Activated naive CD4-positive, alpha-beta T cell treated with Interleukin-2 at 50 U/mL for 16 hours (primary cell): ENCODE data around the gene TBC1D22A.
"Not testable (repeated sequence)": the region's sequence is repeated elsewhere in the genome, so short reads cannot be mapped to it uniquely, and the experiment has no call there.

Experiments used
- DNase-seq: peaks from one replicate; pipeline ENCODE4 v3.0.0-alpha.2; 2020

TBC1D22A gene

GRCh38 chr22:46976598-46976997 is 214.1 kb downstream of the TBC1D22A start:
- no peak for DNase-seq

DNA sequence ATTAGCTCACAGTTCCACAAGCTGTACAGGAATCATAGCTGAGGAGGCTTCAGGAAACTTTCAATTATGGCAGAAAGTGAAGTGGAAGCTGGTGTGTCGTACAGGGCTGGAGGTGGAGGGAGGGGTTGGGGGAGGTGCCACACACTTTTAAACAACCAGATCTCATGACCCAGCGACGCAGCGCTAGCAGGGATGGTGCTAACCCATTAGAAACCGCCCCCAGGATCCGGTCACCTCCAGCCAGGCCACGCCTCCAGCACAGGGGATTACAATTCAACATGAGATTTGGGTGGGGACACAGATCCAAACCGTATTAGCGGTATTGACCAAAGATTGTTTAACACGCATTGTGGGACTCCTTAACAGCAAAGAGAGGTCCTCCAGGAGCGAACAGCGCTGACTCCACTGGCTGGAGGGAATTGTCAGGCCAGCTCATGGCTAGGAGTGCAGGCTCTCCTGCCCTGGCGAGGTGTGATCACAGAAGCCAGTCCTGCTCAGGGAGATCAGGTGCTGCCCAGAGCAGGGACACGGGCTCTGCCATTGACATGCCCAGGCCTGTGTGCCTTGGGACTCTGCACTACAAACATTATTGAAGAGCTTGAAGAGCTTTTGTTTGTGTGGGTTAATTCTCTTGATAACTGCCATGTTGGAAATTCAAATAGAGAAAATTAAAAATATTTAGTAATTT is 215.3 kb downstream of the TBC1D22A start:
- no peak for DNase-seq

GRCh38 chr22:46978668-46979067 is 216.2 kb downstream of the TBC1D22A start:
- not testable (repeated sequence) for DNase-seq

GRCh38 chr22:46979506-46979905 is 217.1 kb downstream of the TBC1D22A start:
- no peak for DNase-seq

DNA sequence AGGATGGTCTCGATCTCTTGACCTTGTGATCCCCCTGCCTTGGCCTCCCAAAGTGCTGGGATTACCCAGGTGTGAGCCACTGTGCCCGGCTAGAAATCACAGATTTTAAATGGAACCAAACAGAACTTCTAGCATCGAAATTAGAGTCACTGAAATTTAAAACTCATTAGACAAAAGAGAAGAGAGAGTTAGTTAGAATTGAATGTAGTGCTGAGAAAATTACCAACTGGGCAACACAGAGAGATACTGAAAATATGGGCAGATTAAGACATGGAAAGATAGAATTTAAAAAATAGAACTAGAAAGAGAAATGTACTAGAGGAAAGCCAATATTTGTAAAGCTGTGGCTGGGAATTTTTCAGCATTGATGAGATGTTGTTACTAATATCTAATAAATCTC is 217.9 kb downstream of the TBC1D22A start:
- DNase-seq = no peak

DNA sequence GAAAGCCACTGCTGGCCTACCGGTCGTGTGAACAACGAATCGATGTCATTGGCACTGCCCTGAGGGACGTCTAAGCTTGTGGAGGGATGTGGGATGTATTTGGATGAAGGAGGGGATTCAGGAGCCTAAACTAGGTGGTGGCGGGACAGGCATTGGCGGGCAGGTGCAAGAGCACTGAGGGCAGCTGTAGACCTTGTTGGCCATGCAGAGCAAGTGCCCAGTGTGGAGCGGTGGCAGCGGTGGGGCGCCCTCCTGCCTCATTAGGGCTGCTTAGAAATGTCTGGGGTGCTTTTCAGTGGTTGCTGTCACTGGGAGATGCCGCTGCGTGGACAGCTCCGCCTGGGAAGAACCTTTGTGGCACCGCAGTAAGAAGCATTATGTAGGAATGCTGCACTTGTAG is 220.2 kb downstream of the TBC1D22A start:
- no peak for DNase-seq

- DNase-seq = no peak
Observed at GRCh38 chr22:46983046-46983445, 220.6 kb downstream of the TBC1D22A start.

- DNase-seq = no peak
Observed at GRCh38 chr22:46984751-46985506, 222.5 kb downstream of the TBC1D22A start.

DNA sequence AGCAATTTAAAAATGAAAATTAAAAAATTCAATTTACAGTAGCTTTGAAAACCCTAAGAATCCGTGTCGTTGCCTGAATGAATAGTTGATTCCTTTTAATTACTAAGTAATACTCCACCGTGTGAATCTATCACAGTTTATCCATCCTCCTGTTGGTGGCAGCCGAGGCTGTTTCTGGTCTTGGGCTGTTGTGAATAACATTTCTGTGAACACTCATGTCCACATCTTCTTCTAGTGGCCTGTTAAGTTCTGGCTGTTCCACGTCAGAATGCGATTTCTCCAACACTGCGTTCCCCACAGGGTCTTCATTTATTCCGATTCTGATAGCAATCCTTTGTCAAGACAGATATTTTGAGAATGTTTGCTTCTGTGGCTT is 223.0 kb downstream of the TBC1D22A start:
- no peak for DNase-seq

- DNase-seq = no peak
Observed at GRCh38 chr22:46986788-46987187, 224.3 kb downstream of the TBC1D22A start.

- no peak for DNase-seq
Observed at GRCh38 chr22:46990937-46991550, 228.6 kb downstream of the TBC1D22A start.

GRCh38 chr22:46991666-46992065 is 229.2 kb downstream of the TBC1D22A start:
- DNase-seq = no peak

DNA sequence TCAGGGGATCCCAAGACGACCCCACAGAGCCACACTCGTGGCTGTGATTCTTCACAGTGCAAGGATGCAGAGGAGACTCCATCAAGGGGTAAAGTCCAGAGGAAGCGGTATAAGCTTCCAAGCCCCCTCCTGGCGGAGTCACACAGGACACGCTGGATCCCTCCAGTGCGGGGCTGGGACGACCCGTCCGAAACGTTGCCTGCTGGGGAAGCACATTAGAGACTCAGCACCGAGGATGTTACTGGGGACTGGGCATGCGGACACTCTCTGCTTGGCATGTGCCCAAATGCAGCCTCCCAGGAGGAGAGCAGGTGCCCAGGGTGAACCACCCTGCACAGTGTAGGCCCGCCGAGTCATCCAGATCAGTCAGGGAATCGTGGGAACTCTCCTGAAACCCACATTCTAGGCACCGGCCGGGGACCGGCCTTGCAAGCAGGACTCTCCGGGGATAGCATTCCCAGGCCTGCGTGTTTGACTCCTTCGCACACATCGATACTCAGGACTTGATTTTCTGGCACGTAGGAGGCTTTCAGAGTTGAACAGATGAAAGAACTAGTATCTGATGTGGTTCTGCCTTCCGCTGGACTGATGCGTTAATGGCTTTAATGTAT is 229.8 kb downstream of the TBC1D22A start:
- no peak for DNase-seq

DNA sequence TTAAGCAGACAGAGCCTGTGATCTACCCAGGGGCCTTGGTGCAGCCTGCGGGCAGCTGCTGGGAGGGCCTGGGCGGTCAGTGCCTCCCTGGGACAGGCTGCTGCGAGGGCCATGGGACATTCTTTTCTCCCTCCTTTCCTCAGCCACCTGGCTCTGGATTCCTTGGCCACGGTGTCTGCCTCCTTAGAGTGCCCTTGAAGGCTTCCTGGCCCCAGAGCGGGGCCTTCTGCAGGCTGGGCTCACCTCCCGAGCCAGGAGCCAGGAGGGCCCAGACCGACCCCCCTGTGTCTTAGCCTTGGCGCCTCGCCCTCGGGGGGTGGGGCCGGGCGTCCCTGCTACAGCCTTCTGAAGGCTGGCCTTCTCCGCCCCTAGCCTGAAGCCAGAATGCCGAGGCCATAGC is 231.2 kb downstream of the TBC1D22A start:
- DNase-seq = no peak

DNA sequence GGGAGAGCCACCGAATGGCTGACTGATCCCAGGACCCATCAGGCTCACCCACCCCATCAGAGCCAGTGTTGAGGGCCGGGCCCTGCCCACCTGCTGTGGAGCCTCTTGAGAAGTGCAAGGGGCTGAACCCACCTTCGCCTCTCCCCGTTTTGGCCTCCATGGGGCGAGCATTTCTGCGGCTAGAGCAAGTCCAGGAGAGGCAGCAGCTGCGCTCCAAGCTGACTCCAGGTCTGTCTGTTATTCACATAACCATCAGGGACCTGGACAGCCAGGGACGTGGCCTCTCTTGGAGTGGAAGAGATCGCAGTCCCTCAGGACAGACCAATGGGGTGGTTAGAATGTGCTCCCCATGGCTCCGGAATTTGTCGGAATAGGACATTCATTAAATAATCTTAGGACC is 231.8 kb downstream of the TBC1D22A start:
- DNase-seq = no peak

DNA sequence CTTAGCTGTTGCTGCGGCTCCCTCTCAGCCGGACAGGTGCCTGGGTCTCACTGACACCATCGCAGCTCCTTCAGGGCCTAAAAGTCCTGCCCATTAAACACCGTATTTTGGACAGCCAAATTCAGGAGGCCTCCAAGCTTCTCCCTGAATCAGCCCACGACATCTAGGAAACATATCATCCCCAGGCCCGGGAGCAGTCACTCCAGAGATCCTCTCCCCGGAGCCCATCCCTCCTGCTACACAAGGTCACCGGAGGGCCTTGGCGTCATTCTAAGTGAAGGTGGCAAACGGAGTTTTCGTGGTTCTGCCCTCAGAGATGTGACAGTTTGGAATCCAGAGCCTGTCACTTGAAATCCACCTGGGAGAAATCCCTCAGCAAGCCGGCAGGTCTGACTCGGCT is 232.5 kb downstream of the TBC1D22A start:
- no peak for DNase-seq

- no peak for DNase-seq
Observed at GRCh38 chr22:46995501-46996360, 233.3 kb downstream of the TBC1D22A start.

GRCh38 chr22:46996595-46997310 is 234.3 kb downstream of the TBC1D22A start:
- DNase-seq = no peak

- DNase-seq = no peak
Observed at GRCh38 chr22:46997311-46997970, 235.0 kb downstream of the TBC1D22A start.

DNA sequence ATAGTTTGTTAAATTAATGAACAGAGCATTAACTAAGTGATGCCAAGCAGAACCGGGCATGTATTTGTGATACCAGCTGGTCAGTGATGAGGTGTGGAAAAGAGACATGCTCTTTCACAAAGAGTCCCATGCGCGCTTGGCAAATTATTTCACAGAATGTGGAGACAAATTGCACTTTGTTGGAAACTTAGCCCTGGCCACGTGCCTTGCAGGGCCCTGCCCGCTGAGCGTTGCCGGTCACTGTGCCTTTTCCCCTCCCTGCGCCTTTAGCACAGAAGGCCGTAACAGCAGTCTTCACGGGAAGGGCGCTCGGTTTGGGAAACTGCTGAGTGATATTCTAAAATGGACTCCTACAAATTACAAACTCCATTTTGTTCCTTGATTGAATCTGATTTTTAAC is 235.9 kb downstream of the TBC1D22A start:
- no peak for DNase-seq

- DNase-seq = no peak
Observed at GRCh38 chr22:47000256-47000655, 237.8 kb downstream of the TBC1D22A start.

- no peak for DNase-seq
Observed at GRCh38 chr22:47000888-47001287, 238.4 kb downstream of the TBC1D22A start.
